HTERT RPE-1 (cell line): Measurements from ENCODE around the gene MAP2K2.
"Not testable (repeated sequence)": the region's sequence is repeated elsewhere in the genome, so short reads cannot be mapped to it uniquely, and the experiment has no call there.

ENCODE experiments used
- in situ Hi-C: fragments of 300-500 bp; cut with MboI; formaldehyde crosslinking; loops from 4 replicates; pipeline ENCODE4 v1.14.3; 2020; ENCODE audit warnings: low sequenced_read_pairs

The MAP2K2 gene

GRCh38 chr19:4130744-4131438, 7.0 kb upstream of the MAP2K2 start:
- in situ Hi-C loops: no loop called here

- in situ Hi-C loops: not testable (repeated sequence)
Measured at GRCh38 chr19:4129050-4129449, 5.1 kb upstream of the MAP2K2 start.

- in situ Hi-C loops: not testable (repeated sequence)
Measured at GRCh38 chr19:4127322-4127721, 3.4 kb upstream of the MAP2K2 start.

- in situ Hi-C loops: no loop called here
Measured at GRCh38 chr19:4124638-4125037, 716 bp upstream of the MAP2K2 start.

- in situ Hi-C loops: no loop called here
Measured at GRCh38 chr19:4122480-4122879, 1.4 kb downstream of the MAP2K2 start.

GRCh38 chr19:4121815-4122214, 2.1 kb downstream of the MAP2K2 start:
- in situ Hi-C loops: no loop called here

GRCh38 chr19:4121273-4121612, 2.7 kb downstream of the MAP2K2 start:
- in situ Hi-C loops: no loop called here

- in situ Hi-C loops: no loop called here
Measured at GRCh38 chr19:4120559-4121272, 3.2 kb downstream of the MAP2K2 start.

- in situ Hi-C loops: no loop called here
Measured at GRCh38 chr19:4119763-4120162, 4.2 kb downstream of the MAP2K2 start.

GRCh38 chr19:4115818-4116385, 8.0 kb downstream of the MAP2K2 start:
- in situ Hi-C loops: no loop called here

GRCh38 chr19:4115050-4115817, 8.7 kb downstream of the MAP2K2 start:
- in situ Hi-C loops: no loop called here

- in situ Hi-C loops: no loop called here
Measured at GRCh38 chr19:4114181-4114580, 9.7 kb downstream of the MAP2K2 start.

- in situ Hi-C loops: no loop called here
Measured at GRCh38 chr19:4113398-4114088, 10.4 kb downstream of the MAP2K2 start.

- in situ Hi-C loops: no loop called here
Measured at GRCh38 chr19:4112367-4112766, 11.6 kb downstream of the MAP2K2 start.

- in situ Hi-C loops: no loop called here
Measured at GRCh38 chr19:4109626-4109945, 14.3 kb downstream of the MAP2K2 start.

GRCh38 chr19:4108767-4109625, 14.9 kb downstream of the MAP2K2 start:
- in situ Hi-C loops: no loop called here

- in situ Hi-C loops: no loop called here
Measured at GRCh38 chr19:4103080-4103433, 20.9 kb downstream of the MAP2K2 start.

GRCh38 chr19:4102339-4103079, 21.4 kb downstream of the MAP2K2 start:
- in situ Hi-C loops: no loop called here

GRCh38 chr19:4101496-4101770, 22.5 kb downstream of the MAP2K2 start:
- in situ Hi-C loops: no loop called here
